K562 (cell line): ENCODE measurements around the gene CNDP1. TPM values are rescaled to one million over a fixed set of nuclear protein-coding genes. Genes with fewer than 3 reads are reported as not detected.
A peak's percentile ranks its signal among the peaks of the same experiment; 100 is the strongest.

Source experiments
- CREM ChIP-seq: IDR thresholded peaks from 2 replicates; pipeline ENCODE4 v1.6.1; 2014; ENCODE audit warnings: antibody characterized with exemption, low read depth
- EP400 ChIP-seq: fragments of 450-650 bp; IDR thresholded peaks from 2 replicates; pipeline ENCODE4 v1.6.1; 2017; ENCODE audit warnings: antibody characterized with exemption, mild to moderate bottlenecking, moderate library complexity
- ETV1 ChIP-seq: fragments of 450-650 bp; conservative IDR thresholded peaks from 2 replicates; pipeline ENCODE4 v1.6.1; 2016; ENCODE audit warnings: missing genetic modification characterization, control low read depth, low read depth, missing compliant biosample characterization
- GABPB1 ChIP-seq: sonication (generic); formaldehyde crosslinking; IDR thresholded peaks from 2 replicates; pipeline ENCODE4 v1.8.0; 2022; ENCODE audit warnings: mild to moderate bottlenecking, missing genetic modification reagents
- GATAD2B ChIP-seq: fragments of 450-650 bp; IDR thresholded peaks from 2 replicates; pipeline ENCODE4 v1.6.1; 2017; ENCODE audit warnings: mild to moderate bottlenecking, borderline replicate concordance
- MTA3 ChIP-seq: fragments of 450-650 bp; formaldehyde crosslinking; IDR thresholded peaks from 2 replicates; pipeline ENCODE4 v1.6.1; 2017; ENCODE audit warnings: mild to moderate bottlenecking, borderline replicate concordance
- NEUROD1 ChIP-seq: fragments of 150-350 bp; IDR thresholded peaks from 2 replicates; pipeline ENCODE4 v1.6.1; 2014; ENCODE audit warnings: borderline replicate concordance, low read length, low read depth; ENCODE audit not compliant: partially characterized antibody
- NR2C2 ChIP-seq, 2 experiments: fragments of 200-800 bp in 1 of 2; sonication (Bioruptor generic) in 1 of 2; sonication (generic) in 1 of 2; formaldehyde crosslinking in 1 of 2; IDR thresholded peaks; 2 replicates each; pipeline versions ENCODE4 v1.6.1 to v1.8.0; 2016 to 2022; ENCODE audit warnings: mild to moderate bottlenecking in 1 of 2, missing compliant biosample characterization in 1 of 2, missing genetic modification characterization in 1 of 2, missing genetic modification reagents in 1 of 2
- PKNOX1 ChIP-seq: fragments of 450-650 bp; IDR thresholded peaks from 2 replicates; pipeline ENCODE4 v1.6.1; 2016
- POLR2AphosphoS5 ChIP-seq: IDR thresholded peaks from 2 replicates; pipeline ENCODE4 v1.6.1; 2011; ENCODE audit warnings: mild to moderate bottlenecking, low read depth, low read length, moderate library complexity; ENCODE audit not compliant: control insufficient read depth, insufficient read depth
- RFX1 ChIP-seq: fragments of 450-650 bp; IDR thresholded peaks from 2 replicates; pipeline ENCODE4 v1.6.1; 2016; ENCODE audit warnings: mild to moderate bottlenecking, moderate library complexity
- SIN3A ChIP-seq, 2 experiments: fragments of 150-350 bp in 1 of 2; IDR thresholded peaks; 2 replicates each; pipeline ENCODE4 v1.6.1; 2011 to 2016; ENCODE audit warnings: borderline replicate concordance in 2 of 2, low read depth in 2 of 2, low read length in 2 of 2, mild to moderate bottlenecking in 2 of 2, moderate library complexity in 2 of 2; ENCODE audit not compliant: control insufficient read depth in 1 of 2
- SIN3B ChIP-seq: fragments of 450-650 bp; IDR thresholded peaks from 2 replicates; pipeline ENCODE4 v1.6.1; 2017; ENCODE audit warnings: low read depth, mild to moderate bottlenecking, moderate library complexity
- TAF1 ChIP-seq: IDR thresholded peaks from 2 replicates; pipeline ENCODE4 v1.6.1; 2011; ENCODE audit warnings: mild to moderate bottlenecking, low read length, moderate library complexity; ENCODE audit not compliant: insufficient read depth, control insufficient read depth, severe bottlenecking; ENCODE audit errors: extremely low read depth
- U2AF1 ChIP-seq: fragments of 200-400 bp; formaldehyde crosslinking; optimal IDR thresholded peaks from 2 replicates; pipeline ENCODE3; 2017; ENCODE audit warnings: mild to moderate bottlenecking, low read depth, low read length, moderate library complexity
- ZBTB11 ChIP-seq, 3 experiments: fragments of 200-800 bp in 1 of 3; fragments of 250-450 bp in 1 of 3; fragments of 450-650 bp in 1 of 3; sonication (Bioruptor Pico) in 1 of 3; sonication (Bioruptor generic) in 1 of 3; formaldehyde crosslinking in 1 of 3; IDR thresholded peaks; 2 replicates each; pipeline versions ENCODE4 v1.6.1 to v1.8.0; 2016 to 2022; ENCODE audit warnings: mild to moderate bottlenecking in 2 of 3, missing genetic modification characterization in 2 of 3, missing compliant biosample characterization in 1 of 3, moderate library complexity in 1 of 3
- polyA plus RNA-seq, 8 experiments: library from polyadenylated mRNA; depleted of rRNA in 4 of 8; stranded (reverse) in 5 of 8; unstranded in 3 of 8; fragments of >200 nt; fragmentation: Nextera tagmentation in 2 of 8; fragmentation: Illumina TruSeq in 1 of 8; extraction: Ambion mirVana in 2 of 8; extraction: Trizol in 1 of 8; gene quantifications; 2 replicates each; pipeline versions ENCODE4 v1.2.1 to v1.2.3, GENCODE V29; 2011 to 2014; ENCODE audit warnings: inconsistent platforms in 1 of 8, missing spikeins in 1 of 8
- total RNA-seq, 7 experiments: library from RNA; depleted of rRNA in 6 of 7; stranded (reverse); fragments of >200 nt in 6 of 7; fragmentation: Illumina TruSeq in 2 of 7; extraction: Trizol in 2 of 7; gene quantifications; 2 replicates each; pipeline versions ENCODE4 v1.2.1 to v1.2.3, GENCODE V29; 2011 to 2021; ENCODE audit warnings: low replicate concordance in 1 of 7
- TF ChIP-seq, protein P1 (sequence below): sonication (generic); formaldehyde crosslinking; IDR thresholded peaks from 2 replicates; pipeline ENCODE4 v1.9.0; 2022; ENCODE audit warnings: mild to moderate bottlenecking, missing genetic modification reagents

Gene CNDP1
- total and polyA plus RNA-seq, 9 of the 15 experiments (the other 6 are each of a cell fraction or from before 2014, with no cell fraction given), result not detected

DNA sequence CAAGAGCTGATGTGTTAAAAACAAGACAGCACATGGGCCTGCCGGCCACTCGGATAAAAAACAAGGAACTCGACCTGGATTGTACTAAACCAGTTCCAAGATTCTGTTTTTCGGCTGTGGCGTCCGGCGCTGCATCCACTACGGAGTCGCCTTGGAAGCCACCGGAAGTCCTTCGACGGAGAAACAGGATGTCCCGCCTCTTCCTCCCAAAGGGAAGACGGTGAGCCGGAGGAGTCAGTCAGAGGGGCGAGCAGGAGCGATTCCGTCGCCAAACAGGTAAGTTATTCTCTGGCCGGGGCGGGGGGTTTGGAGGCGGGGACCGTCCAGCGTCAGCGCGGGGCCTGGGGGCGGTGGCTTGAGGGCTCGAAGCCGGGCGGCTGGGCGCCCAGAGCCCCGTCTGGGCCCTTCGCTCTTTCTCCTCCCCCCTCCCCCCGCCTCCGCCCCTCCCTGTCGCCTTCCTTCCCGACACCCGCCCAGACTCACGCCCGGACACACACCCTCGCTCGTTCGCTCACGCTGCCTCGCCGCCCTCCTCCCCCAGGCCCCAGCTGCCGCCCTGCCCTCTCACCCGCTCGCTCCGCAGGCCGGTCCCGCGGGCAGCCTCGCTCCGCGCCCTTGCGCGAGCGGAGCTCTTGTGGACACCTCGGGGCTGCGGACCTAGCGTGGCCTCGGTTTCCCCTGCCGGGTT is 63.5 kb downstream of the CNDP1 start, which contains the start of gene ZNF407 (continued):
- TF ChIP-seq ZBTB11 (CRISPR knock-in tag; IDR thresholded peaks at IDR 0.05), result peak in 1 of 3 experiments; percentile 41; a peak in 1 of 6 replicates
- TF ChIP-seq U2AF1, result no peak
- peak; percentile 57; the same call in 1 of the 2 replicates for TF ChIP-seq POLR2AphosphoS5
- peak; percentile 21; the same call in 1 of the 2 replicates for TF ChIP-seq PKNOX1
- peak; percentile 35 for TF ChIP-seq TAF1
- peak; percentile 2; the same call in 1 of the 2 replicates for TF ChIP-seq CREM
- TF ChIP-seq ETV1 (tag), result 0 out of 2 replicates have a peak, but pooled peaks have one; percentile 4
- peak in 1 of 2 experiments; percentile 15; a peak in 1 of 4 replicates for TF ChIP-seq SIN3A (IDR thresholded peaks at IDR 0.05; ENCODE audit: borderline replicate concordance in 2 of 2, control insufficient read depth in 1 of 2, low read depth in 2 of 2, low read length in 2 of 2)
- TF ChIP-seq, protein P1, sequence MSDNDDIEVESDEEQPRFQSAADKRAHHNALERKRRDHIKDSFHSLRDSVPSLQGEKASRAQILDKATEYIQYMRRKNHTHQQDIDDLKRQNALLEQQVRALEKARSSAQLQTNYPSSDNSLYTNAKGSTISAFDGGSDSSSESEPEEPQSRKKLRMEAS (CRISPR knock-in tag), result 0 out of 2 replicates have a peak, but pooled peaks have one; percentile 25
- peak; percentile 68 for TF ChIP-seq SIN3B
- peak; percentile 30 for TF ChIP-seq NEUROD1
- peak; percentile 80; the same call in 1 of the 2 replicates for TF ChIP-seq MTA3
- peak; percentile 78; the same call in 1 of the 2 replicates for TF ChIP-seq EP400
- TF ChIP-seq NR2C2 (CRISPR knock-in tag; IDR thresholded peaks at IDR 0.05), result no peak
- TF ChIP-seq NR2C2 (tag; IDR thresholded peaks at IDR 0.05), result peak; percentile 81
- TF ChIP-seq GABPB1 (CRISPR knock-in tag), result peak; percentile 84
- TF ChIP-seq RFX1, result 0 out of 2 replicates have a peak, but pooled peaks have one; percentile 20
- TF ChIP-seq GATAD2B, result no peak
